Brain microvascular endothelial cell (primary cell): ENCODE results near the gene KRTAP5-7.
"Not testable (repeated sequence)": the region's sequence is repeated elsewhere in the genome, so short reads cannot be mapped to it uniquely, and the experiment has no call there.

Source experiments
- DNase-seq: peaks from one replicate; pipeline ENCODE4 v3.0.0-alpha.2; 2020
- H3K27ac ChIP-seq: fragments of 250-450 bp; sonication (Bioruptor Pico); 2 replicates; pipeline ENCODE4 v1.5.1; 2020; ENCODE audit warnings: mild to moderate bottlenecking, moderate library complexity
- H3K27me3 ChIP-seq: fragments of 250-450 bp; sonication (Bioruptor Pico); replicated peaks from 2 replicates; pipeline ENCODE4 v1.5.1; 2020; ENCODE audit warnings: mild to moderate bottlenecking
- H3K36me3 ChIP-seq: fragments of 250-450 bp; sonication (Bioruptor Pico); replicated peaks from 2 replicates; pipeline ENCODE4 v1.5.1; 2020; ENCODE audit warnings: mild to moderate bottlenecking
- H3K4me3 ChIP-seq: 2 replicates; pipeline ENCODE4 v1.5.1; 2011; ENCODE audit warnings: low read depth, mild to moderate bottlenecking, control low read depth, low read length, moderate library complexity
- in situ Hi-C: cut with HindIII; loops from 2 replicates; pipeline ENCODE4 v1.10.0; 2017; ENCODE audit warnings: low sequenced_read_pairs, low pct_ligation_motif_present
- TF ChIP-seq, protein P1 (sequence below): IDR thresholded peaks from 2 replicates; pipeline ENCODE4 v1.5.1; 2011; ENCODE audit warnings: low read depth, mild to moderate bottlenecking, moderate library complexity, low read length, control low read depth, inconsistent platforms; ENCODE audit errors: missing control alignments

KRTAP5-7 gene

DNA sequence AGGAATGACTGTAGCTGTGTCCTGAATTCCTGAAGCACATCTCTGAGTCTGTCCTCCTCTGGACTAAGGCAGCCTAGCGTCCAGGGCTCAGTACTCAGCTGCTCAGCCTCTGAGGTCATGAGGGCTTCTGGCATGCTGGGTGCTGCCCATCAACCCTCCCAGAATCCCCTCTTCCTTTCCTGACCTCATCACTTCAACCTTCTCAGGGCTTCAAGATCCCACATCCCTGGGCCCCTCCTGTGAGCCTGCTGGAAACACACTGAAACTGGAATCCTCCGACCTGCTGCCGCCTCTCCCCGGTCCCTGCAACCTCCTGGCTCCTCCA lies 11.6 kb downstream of the KRTAP5-7 start:
- H3K4me3 ChIP-seq, result no peak overlapping the region
- no peaks in the 10 kb centered on the region for H3K27me3 ChIP-seq
- TF ChIP-seq, protein P1, sequence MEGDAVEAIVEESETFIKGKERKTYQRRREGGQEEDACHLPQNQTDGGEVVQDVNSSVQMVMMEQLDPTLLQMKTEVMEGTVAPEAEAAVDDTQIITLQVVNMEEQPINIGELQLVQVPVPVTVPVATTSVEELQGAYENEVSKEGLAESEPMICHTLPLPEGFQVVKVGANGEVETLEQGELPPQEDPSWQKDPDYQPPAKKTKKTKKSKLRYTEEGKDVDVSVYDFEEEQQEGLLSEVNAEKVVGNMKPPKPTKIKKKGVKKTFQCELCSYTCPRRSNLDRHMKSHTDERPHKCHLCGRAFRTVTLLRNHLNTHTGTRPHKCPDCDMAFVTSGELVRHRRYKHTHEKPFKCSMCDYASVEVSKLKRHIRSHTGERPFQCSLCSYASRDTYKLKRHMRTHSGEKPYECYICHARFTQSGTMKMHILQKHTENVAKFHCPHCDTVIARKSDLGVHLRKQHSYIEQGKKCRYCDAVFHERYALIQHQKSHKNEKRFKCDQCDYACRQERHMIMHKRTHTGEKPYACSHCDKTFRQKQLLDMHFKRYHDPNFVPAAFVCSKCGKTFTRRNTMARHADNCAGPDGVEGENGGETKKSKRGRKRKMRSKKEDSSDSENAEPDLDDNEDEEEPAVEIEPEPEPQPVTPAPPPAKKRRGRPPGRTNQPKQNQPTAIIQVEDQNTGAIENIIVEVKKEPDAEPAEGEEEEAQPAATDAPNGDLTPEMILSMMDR, result no peak
- DNase-seq, result no peak
- H3K36me3 ChIP-seq, result no peaks in the 10 kb centered on the region
- in situ Hi-C loops, result no loop called here
- no peak overlapping the region for H3K27ac ChIP-seq

DNA sequence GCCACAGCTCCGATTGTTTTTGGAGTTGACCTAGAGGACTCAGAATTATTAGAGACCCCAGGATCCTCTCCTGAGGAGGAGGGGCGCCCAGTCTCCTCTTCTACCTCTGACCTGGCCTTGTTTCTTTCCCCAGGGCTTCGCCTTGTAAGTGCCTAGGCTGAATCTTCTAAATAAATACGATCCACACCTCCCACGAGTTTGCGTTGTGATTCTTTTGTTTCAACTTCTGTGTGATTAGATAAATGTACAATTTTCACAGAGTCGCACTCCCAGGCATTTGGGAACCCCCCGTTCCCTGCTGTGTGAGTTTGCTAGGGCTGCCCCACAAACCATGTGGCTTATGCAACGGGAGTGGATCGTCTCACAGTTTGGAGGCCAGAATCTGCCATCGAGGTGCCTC lies 11.9 kb downstream of the KRTAP5-7 start:
- in situ Hi-C loops, result no loop called here
- Histone ChIP-seq H3K27ac (no peak overlapping the region), H3K36me3 (no peaks in the 10 kb centered on the region), H3K4me3 (no peak overlapping the region), H3K27me3 (no peaks in the 10 kb centered on the region)
- DNase-seq, result no peak
- TF ChIP-seq, protein P1, result no peak

DNA sequence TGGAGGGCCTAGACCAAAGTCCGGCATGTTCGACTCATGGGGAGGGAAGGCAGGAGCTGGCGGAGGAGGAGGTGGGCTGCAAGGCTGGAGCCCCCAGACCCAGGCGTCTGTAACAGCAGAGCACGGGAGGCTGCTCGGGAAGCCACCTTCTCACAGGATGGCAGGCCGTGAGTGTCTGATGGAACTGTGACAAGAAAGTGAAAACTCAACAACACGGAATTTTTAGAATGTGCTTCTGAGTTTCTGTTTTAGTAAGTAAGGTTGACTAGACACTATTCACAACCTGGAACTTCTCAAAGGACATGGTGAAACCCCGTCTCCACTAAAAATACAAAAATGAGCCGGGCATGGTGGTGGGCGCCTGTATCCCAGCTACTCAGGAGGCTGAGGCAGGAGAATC lies 12.9 kb downstream of the KRTAP5-7 start:
- H3K4me3 ChIP-seq, in situ Hi-C loops, H3K27ac ChIP-seq, DNase-seq, H3K27me3 ChIP-seq, H3K36me3 ChIP-seq: not testable (repeated sequence)

DNA sequence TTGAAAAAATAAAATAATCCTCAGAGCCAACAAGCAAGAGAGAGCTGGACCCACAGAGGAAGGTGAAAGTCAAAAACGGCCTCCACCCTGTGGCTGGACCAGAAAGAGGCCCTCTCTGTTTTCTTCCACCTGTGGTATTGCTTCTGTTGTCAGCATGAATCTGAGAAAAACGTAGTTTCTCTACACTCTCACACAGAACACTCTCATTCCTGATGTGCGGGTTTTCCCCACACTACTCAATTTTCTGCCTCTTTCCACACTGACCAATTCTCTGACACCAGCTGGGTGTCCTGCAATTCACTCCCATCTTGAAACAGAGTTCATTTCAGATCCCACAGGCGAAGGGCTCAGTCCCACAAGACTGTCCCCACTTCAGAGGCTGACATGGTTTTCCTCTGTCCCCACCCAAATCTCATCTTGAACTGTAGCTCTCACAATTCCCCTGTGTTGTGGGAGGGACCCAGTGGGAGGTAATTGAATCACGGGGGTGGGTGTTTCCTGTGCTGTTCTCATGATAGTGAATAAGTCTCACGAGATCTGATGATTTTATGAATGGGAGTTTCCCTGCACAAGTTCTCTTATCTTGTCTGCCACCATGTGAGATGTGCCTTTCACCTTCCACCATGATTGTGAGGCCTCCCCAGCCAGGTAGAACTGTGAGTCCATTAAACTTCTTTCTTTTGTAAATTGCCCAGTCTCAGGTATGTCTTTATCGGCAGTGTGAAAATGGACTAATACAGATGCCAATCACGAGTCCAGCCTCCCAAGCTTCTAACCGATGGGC lies 13.6 kb downstream of the KRTAP5-7 start:
- DNase-seq, H3K36me3 ChIP-seq, H3K27me3 ChIP-seq, H3K4me3 ChIP-seq, in situ Hi-C loops, H3K27ac ChIP-seq: not testable (repeated sequence)

DNA sequence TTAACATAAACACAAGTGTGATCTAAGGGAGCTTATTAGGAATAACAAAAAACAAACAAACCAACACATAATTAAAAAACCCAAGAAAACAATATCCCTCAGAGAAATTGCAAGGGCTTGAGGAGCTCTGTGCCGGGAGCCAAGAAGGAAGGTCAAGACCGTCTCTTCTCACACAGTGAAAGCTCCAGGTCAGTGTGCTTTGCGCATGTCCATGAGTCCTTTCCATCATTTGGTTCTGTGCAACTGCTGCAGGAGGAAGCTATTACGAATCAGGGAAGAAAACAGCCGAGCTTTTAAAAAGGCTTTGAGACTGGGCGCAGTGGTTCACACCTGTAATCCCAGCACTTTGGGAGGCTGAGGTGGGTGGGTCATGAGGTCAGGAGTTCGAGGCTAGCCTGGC lies 15.3 kb downstream of the KRTAP5-7 start:
- Histone ChIP-seq H3K27ac (no peak overlapping the region), H3K36me3 (no peaks in the 10 kb centered on the region), H3K27me3 (no peaks in the 10 kb centered on the region), H3K4me3 (no peak overlapping the region)
- in situ Hi-C loops, result no loop called here
- DNase-seq, result no peak
- TF ChIP-seq, protein P1, result no peak

DNA sequence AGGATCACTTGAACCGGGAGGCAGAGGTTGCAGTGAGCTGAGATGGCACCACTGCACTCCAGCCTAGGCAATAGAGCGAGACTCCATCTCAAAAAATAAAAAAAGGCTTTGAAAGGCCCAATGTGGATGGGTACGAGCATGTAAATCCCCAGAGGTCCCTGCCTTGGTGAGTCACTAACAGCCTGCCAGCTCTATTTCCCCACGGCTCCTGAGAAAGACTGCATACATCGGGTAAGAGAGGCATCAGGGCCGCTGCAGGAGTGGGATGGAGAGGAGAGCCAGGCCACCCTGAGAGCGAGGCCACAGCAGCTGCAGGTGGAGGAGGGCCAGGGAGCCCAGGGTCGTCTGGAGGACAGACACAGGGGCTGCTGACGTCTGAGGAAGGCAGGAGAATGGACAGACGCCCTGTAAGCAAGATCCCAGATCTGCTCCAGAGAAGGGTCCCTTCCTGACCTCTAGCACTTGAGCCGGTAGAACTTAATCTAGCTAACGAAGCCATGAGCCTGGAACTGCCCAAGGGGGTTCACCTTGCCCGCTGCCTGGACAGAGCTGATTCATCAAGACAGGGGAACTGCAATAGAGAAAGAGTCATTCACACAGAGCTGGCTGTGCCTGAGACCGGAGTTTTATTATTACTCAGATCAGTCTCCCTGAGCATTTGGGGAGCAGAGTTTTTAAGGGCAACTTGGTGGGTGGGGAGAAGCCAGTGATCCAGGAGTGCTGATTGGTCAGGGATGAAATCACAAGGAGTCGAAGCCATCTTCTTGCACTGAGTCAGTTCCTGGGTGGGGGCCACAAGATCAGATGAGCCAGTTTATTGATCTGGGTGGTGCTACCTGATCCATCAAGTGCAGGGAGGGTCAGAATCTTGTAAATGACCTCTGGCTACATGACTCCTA lies 16.1 kb downstream of the KRTAP5-7 start:
- Histone ChIP-seq H3K27ac (no peak overlapping the region), H3K27me3 (no peaks in the 10 kb centered on the region), H3K4me3 (no peak overlapping the region), H3K36me3 (no peaks in the 10 kb centered on the region)
- no peak for DNase-seq
- TF ChIP-seq, protein P1, result no peak
- in situ Hi-C loops, result no loop called here
